GM21619 (cell line): ENCODE measurements around the gene CLCN3.
"Not testable (repeated sequence)": the region's sequence is repeated elsewhere in the genome, so short reads cannot be mapped to it uniquely, and the experiment has no call there.

Source experiments
- ATAC-seq: cut with Tn5 transposase; IDR thresholded peaks from one replicate; pipeline ENCODE4 v1.9.1; 2021; ENCODE audit not compliant: unreplicated experiment

The CLCN3 gene

DNA sequence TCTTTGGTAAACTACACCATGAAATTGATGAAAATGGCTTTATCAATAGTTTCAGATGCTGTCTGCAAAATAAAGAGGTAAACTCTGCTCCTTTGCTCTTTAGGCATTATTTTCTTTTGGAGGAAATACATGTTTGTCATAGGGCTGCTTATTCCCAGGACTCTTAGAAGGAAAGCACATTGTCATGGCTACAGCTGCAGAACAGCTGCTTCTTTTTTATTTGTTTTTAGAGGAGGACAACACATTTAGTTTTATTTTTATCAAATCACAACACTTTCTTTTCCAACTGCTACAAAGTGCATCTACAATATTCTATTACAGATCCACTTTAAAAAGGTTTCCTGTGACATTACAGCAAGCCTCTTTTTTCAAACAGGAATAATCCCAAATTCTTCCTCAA, 150.0 kb downstream of the CLCN3 start:
- no peak for ATAC-seq

GRCh38 chr4:169771556-169772080, 151.2 kb downstream of the CLCN3 start:
- ATAC-seq, result not testable (repeated sequence)
